ENCODE data around the gene ADAM33.

The ADAM33 gene

DNA sequence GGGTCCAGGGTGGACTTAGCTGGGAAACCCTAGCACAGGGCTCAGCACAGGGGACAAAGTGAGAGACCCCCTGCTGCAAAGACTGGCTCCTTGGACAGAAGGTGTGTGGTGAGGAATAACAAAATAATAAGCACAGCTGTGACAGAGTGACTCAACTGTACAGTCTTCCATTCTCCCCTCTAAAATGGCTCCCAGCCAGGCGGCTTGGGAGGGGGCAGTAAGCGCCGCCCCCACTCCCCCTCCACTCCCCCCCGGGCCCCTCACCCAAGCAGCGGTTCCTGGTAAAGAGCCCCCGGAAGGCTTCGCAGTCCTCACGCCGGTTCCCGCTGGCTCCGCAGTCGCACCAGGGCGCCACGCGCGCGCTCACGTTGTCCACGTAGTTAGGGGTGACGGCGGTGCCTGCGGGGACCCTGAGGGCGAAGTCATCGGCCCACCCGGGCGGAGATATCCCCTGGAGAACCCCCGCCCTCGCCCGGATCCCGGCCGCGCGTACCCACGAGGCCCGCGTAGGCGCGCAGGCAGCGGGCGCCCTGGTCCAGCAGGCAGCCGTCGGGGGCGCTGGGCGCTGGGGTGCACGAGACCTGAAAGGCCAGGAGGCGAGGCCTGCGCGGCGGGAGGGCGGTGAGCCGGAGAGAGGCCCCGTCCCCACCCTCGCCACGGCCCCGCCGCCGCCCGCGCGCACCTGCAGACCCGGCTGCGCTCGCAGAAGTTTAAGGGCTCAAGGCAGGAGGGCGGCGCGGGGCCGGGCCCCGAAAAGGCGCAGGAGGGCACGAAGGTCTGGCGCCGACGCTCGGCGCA lies 21.3 kb downstream of the ADAM33 start:
- Mint-ChIP-seq H3K27me3 (peaks cover 57% of the 10 kb centered on the region), H3K9me3 (no peaks in the 10 kb centered on the region), H3K36me3 (ENCODE audit: low read depth) (no peaks in the 10 kb centered on the region), H3K4me1 (ENCODE audit: low read depth) (peaks cover 17% of the 10 kb centered on the region), H3K4me3 (no peak overlapping the region), H3K27ac (no peak overlapping the region)
- intact Hi-C loops (cut with micrococcal nuclease), result no loop called here

DNA sequence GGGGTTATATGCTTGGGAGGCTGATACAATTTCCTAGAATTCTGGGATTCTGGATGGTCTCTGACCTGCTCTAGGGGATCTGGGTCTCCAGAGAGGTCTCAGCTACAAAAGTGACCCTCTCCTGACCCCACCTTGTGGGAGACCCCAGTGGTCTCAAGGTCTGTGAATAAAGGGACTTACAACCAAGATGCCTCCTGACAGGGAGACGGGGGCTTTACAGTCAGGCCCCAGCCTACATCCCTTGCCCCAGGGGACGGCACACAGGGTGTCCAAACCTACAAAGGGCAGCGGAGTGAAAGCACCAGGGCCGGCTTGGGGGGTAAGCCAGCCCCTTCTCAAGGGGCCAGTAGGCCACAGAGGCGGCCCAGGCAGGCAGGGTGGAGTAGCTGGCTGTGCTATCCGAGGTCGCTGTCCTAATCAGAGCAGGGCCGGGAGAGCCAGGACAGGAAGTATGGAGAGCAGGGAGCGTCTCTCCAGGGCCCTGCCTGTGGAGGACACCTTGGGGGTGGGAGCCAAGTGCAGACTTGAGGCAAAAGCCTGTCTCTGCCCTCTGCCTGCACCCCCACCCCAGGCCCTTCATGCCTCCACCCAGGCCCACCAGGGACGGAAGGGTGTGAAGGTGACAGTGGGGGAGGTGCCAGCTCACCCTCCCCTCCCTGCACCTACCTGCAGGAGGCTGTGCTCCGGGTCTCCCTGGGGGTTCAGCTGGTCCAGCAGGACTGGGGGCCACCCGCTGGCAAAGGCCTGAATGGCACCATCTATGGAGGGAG lies 22.1 kb downstream of the ADAM33 start:
- Mint-ChIP-seq H3K4me3 (no peak overlapping the region), H3K4me1 (ENCODE audit: low read depth) (peaks cover 17% of the 10 kb centered on the region), H3K27me3 (peaks cover 55% of the 10 kb centered on the region), H3K36me3 (ENCODE audit: low read depth) (no peaks in the 10 kb centered on the region), H3K27ac (no peak overlapping the region), H3K9me3 (no peaks in the 10 kb centered on the region)
- intact Hi-C loops (cut with micrococcal nuclease), result no loop called here

DNA sequence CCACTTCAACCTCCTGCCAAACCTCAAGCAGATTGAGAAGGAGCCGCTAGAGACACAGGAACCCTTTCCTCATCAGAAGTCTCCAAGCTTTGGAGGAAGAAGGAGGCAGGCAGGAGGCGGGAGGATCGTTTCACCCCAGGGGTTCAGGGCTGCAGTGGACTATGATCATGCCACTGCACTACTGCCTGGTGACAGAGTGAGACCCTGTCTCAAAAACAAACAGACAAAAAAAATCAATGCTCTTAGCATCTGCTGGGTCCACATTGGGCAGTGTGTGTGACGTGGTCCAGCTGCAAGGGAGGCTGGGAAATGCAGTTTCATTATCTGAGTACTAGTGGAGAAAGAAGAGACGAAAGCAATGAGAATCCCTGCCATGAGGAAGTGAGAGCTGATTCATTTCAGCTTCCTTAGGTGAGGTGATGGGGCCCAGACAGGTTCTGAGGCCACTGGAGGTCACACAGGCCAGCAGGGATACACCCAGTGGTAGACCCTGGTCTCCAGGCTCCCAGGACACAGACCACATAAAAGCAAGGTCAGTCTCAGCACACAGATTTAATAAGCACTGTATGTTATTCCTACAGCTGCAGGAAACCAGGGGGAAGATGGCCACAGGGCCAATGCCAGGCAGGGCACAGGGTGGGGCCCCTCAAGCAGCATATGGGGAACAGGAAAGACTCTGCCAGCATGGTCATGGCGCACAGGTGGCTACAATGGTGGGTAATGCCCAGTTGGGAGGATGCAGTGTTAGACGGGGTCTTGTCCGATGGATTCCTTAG lies 22.9 kb downstream of the ADAM33 start:
- H3K4me3 Mint-ChIP-seq, result no peak overlapping the region
- no peaks in the 10 kb centered on the region for H3K36me3 Mint-ChIP-seq (ENCODE audit: low read depth)
- H3K9me3 Mint-ChIP-seq, result no peaks in the 10 kb centered on the region
- H3K27me3 Mint-ChIP-seq, result peaks cover 48% of the 10 kb centered on the region
- peak overlapping the region; percentile 31 for H3K27ac Mint-ChIP-seq
- H3K4me1 Mint-ChIP-seq (ENCODE audit: low read depth), result peaks cover 18% of the 10 kb centered on the region
- intact Hi-C loops (cut with micrococcal nuclease), result no loop called here

DNA sequence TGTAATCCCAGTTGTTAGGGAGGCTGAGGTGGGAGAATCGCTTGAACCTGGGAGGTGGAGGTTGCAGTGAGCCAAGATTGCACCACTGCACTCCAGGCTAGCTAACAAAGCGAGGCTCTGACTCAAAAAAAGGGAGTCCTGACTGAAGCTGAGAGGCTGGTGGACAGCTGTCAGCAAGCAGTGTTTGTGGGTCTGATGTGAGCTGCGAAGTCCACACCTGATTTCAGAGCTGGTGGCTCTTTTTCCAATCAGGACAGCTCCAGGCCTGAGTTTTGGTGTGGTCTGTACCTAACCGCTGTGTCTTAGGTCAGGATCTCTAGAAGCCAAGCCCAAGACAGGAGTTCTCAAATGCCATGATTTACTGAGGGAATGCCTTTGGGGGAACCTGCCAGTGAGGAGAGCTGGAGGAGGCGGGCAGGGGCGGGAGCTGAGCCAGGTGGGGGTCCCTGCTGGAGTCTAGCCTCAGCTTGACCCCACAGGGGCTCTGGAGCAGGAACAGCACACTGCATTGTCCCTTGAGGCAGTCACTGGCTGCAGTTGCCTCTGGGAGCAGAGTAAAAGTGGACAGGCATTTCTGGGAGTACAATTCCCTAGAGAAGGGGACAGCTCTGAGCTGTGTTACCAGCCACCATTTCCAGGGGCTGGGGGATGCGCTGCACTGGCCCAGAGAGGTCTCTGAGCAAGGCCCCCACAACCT lies 23.6 kb downstream of the ADAM33 start:
- Mint-ChIP-seq H3K9me3 (no peaks in the 10 kb centered on the region), H3K27me3 (peaks cover 43% of the 10 kb centered on the region), H3K27ac (no peak overlapping the region), H3K4me1 (ENCODE audit: low read depth) (peaks cover 26% of the 10 kb centered on the region), H3K36me3 (ENCODE audit: low read depth) (no peaks in the 10 kb centered on the region), H3K4me3 (no peak overlapping the region)
- intact Hi-C loops (cut with micrococcal nuclease), result no loop called here

DNA sequence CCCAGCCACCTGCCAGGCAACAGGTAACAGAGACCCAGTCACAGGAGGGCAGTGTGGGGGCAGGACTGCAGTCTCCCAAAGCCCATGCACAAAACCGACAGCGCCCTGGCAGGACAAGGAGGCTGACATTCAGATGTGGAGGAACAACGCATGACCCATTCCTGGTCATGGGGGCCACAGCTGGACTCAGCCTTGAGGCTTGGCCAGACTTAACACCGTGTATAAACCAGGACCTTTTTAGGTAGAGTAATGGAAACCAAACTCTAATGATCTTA lies 26.7 kb downstream of the ADAM33 start:
- H3K9me3 Mint-ChIP-seq, result no peaks in the 10 kb centered on the region
- H3K36me3 Mint-ChIP-seq (ENCODE audit: low read depth), result peaks cover 13% of the 10 kb centered on the region
- intact Hi-C loops (cut with micrococcal nuclease), result no loop called here
- peaks cover 46% of the 10 kb centered on the region for H3K4me1 Mint-ChIP-seq (ENCODE audit: low read depth)
- no peak overlapping the region for H3K4me3 Mint-ChIP-seq
- peaks cover 15% of the 10 kb centered on the region for H3K27me3 Mint-ChIP-seq
- H3K27ac Mint-ChIP-seq, result no peak overlapping the region

DNA sequence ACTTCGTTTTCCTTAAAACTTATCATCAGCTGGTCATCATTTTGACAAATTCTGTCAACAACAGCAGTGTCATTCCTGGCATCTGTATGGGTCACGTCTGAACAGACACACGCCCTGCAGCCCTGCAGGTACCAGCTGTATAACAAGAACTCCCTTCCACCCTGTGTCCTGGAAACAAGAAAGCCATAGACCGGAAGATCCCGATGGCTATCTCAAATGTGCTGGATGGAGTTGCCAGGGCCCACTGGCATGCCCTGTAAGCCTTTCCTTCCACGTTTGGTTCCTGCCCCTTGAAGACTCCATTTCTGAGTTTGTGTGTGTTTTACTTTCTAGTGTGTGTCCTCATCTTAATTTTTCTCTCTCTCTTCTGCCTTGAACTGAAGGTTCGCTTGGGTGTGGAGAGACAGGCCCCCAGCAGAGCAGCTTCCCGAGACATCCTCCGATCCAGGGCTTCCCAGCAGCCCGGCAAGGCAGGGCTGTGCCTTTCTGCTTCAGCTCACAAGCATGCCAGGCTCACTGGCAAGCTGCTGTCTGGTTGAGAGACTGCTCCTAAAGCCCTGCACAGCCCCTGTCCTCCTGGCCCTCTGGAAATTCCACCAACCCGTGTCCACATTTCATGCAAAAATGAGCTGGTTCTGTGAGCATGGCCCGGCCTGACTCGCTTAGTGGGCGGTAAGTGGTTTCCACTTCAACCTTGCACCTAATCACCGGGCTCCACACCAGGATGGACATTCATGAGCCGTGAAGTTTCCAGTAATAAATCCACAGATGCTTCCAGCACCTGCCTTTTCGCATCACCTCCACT lies 27.3 kb downstream of the ADAM33 start:
- H3K27me3 Mint-ChIP-seq, result peaks cover 10% of the 10 kb centered on the region
- peaks cover 42% of the 10 kb centered on the region for H3K4me1 Mint-ChIP-seq (ENCODE audit: low read depth)
- H3K27ac Mint-ChIP-seq, result peak overlapping the region; percentile 26
- intact Hi-C loops (cut with micrococcal nuclease), result no loop called here
- H3K9me3 Mint-ChIP-seq, result no peaks in the 10 kb centered on the region
- no peak overlapping the region for H3K4me3 Mint-ChIP-seq
- peaks cover 18% of the 10 kb centered on the region for H3K36me3 Mint-ChIP-seq (ENCODE audit: low read depth)

DNA sequence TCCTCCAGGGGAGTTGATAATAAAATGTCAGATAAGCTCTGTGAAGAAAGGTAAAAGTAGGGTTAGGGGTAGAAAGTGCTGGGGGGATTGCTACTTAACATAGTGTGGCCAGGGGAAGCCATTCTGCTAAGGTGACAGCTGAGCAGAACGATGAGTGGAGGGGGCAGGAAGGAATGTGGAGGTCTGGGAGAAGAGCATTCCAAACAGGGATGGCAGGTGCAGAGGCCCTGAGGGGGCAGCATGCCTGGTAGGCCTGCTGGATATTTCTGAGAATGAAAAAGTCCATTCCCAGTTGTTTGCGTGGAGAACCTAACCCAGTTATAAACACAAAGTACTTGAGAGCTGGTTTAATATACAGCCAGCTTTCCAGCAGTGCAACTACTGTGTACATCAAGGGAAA lies 27.9 kb downstream of the ADAM33 start:
- Mint-ChIP-seq H3K9me3 (no peaks in the 10 kb centered on the region), H3K4me1 (ENCODE audit: low read depth) (peaks cover 36% of the 10 kb centered on the region), H3K27ac (peak overlapping the region; percentile 51), H3K36me3 (ENCODE audit: low read depth) (peaks cover 24% of the 10 kb centered on the region), H3K4me3 (no peak overlapping the region), H3K27me3 (peaks cover 4% of the 10 kb centered on the region)
- intact Hi-C loops (cut with micrococcal nuclease), result no loop called here

DNA sequence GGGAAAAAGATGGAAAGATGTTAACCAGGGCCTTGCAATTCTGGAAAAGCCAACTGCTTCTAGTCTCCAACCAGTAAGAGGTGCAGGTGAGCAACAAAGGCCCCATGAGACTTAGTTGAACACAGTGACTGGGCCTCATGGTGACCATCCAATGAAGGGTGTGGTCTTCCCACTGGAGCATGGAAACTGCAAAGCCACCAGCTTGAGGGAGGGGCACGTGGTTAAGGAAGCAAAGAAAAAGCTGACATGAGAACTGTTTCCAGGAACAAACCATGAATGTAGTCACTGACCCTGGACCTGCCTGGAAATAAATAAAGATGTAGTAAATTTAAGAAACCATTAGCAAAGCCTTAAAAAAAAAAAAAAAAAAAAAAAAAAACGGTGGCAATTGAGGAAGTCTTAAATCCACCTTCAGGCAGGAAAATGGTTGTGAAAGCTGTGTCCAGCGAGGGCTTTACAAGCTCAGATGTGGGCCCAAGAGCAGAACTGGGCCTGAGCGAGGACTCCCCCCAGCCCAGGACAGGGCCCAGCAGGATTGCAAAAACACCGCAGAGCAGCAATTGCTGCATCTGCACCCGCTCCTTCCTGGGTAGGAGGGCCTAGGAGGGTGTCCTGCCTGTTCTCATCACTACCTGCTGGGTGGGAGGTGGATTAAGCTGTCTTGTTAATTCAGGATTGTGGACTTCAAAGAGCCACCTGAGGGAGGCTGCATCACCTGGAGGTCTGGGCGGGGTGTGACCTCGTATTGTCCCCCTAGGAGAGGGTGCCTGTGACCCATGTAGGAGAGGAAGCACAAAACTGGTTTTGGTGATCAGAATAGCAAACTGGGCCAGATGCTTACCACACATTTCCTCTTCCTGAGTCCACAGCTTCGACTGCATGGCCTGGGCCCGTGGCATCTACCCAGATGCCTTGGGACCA lies 28.9 kb downstream of the ADAM33 start:
- Mint-ChIP-seq H3K9me3 (no peaks in the 10 kb centered on the region), H3K27me3 (peaks cover 4% of the 10 kb centered on the region), H3K4me1 (ENCODE audit: low read depth) (peaks cover 29% of the 10 kb centered on the region), H3K4me3 (no peak overlapping the region), H3K27ac (peak overlapping the region; percentile 51), H3K36me3 (ENCODE audit: low read depth) (peaks cover 34% of the 10 kb centered on the region)
- intact Hi-C loops (cut with micrococcal nuclease), result no loop called here

DNA sequence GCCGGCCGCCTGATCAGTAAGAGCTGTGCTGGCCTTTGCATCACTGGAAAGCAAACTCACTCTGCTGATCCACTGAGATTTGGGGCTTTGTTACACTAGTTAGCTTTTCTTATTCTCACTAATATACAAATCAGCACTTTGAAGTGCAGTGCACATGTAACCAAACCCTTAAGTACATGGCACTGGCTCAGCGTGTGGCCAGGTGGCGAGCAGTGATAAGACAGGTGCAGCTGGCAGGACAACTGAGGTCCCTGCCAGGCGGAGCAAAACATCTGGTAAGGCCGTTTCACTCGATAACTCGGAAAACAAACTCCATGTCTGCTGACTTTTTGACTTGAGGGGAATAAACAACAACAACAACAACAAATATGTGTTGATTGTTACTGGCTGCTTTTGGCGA lies 29.6 kb downstream of the ADAM33 start:
- H3K27me3 Mint-ChIP-seq, result peaks cover 1% of the 10 kb centered on the region
- H3K36me3 Mint-ChIP-seq (ENCODE audit: low read depth), result peaks cover 41% of the 10 kb centered on the region
- H3K4me1 Mint-ChIP-seq (ENCODE audit: low read depth), result peaks cover 29% of the 10 kb centered on the region
- peak overlapping the region; percentile 51 for H3K27ac Mint-ChIP-seq
- H3K4me3 Mint-ChIP-seq, result no peak overlapping the region
- H3K9me3 Mint-ChIP-seq, result no peaks in the 10 kb centered on the region
- intact Hi-C loops (cut with micrococcal nuclease), result no loop called here

DNA sequence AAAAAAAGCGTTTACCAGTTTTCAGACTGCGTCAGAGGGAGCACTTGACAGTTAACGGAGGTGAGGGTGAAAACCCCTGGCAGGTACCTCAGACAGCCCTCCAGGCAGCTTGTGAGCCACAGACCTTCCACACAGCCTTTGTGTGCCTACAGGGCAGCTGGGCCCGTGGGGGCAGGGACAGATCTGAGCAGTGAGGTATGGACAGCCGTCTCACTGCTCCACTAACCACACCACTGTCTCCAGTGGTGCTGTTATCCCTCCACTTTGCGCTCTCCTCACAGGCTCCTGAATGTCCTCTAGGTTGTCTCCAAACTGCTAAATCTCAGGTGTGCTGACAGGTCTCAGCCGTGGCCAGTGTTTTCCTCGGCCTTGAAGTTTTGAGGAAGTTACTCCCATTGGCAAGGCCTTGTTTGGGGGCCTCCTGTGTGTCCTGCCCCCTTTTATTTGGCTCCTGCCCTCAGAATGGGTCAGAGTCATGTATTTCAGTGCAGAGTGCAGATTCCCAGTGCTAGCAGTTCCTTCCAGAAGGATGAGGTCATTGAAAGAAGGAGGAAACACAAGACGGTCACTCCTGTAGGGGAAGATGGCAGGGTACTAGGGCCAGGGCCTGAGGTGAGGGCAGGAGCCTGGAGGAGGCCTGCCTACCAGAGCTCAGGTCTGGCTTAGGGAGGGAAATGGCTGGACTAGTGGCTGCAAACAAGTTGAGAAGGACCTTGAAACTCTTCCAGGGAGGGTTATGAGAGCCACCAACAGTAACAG lies 30.4 kb downstream of the ADAM33 start:
- intact Hi-C loops (cut with micrococcal nuclease), result no loop called here
- H3K4me1 Mint-ChIP-seq (ENCODE audit: low read depth), result peaks cover 29% of the 10 kb centered on the region
- H3K36me3 Mint-ChIP-seq (ENCODE audit: low read depth), result peaks cover 49% of the 10 kb centered on the region
- peak overlapping the region; percentile 79 for H3K27ac Mint-ChIP-seq
- no peak overlapping the region for H3K4me3 Mint-ChIP-seq
- H3K9me3 Mint-ChIP-seq, result no peaks in the 10 kb centered on the region
- H3K27me3 Mint-ChIP-seq, result no peaks in the 10 kb centered on the region

DNA sequence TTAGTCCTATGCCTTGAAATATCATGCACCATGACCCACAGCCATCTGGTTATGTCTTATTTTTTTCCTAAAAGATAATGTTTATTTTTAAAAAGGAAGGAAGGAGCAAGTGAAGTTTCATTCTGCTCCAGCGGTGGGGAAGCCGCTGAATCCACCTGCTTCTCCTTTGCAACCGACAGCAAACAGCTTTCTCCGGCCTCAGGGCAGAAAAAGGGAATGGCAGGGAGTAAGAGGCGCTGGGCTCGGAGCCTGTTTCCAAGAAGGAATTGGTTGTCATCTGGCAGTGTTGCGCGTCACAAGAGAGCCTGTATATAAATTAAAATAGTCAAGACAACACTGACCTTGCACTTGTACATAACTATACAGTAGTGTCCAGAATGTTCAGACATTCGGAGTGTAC lies 32.9 kb downstream of the ADAM33 start:
- intact Hi-C loops (cut with micrococcal nuclease), result no loop called here
- Mint-ChIP-seq H3K27ac (no peak overlapping the region), H3K4me3 (no peak overlapping the region), H3K4me1 (ENCODE audit: low read depth) (peaks cover 29% of the 10 kb centered on the region), H3K9me3 (no peaks in the 10 kb centered on the region), H3K27me3 (no peaks in the 10 kb centered on the region), H3K36me3 (ENCODE audit: low read depth) (peaks cover 72% of the 10 kb centered on the region)

DNA sequence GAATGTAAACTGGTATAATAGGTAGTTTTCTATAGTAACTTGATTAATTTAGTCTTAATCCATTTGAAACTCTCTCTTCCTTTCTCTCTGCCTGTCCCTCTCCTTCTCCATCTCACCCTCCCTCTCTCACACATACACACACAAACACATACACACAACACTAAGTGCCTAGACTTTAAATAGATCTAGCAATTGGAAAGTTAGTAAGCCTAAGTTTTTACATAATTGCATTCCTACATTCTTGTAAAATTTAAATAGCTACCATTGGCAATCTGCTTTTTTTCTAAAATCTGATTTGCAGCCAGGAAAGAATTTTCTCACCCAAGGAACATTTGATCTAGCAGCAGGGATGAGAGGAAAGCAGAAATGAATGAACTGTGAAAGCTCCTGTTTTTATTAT lies 34.3 kb downstream of the ADAM33 start:
- Mint-ChIP-seq H3K27me3 (no peaks in the 10 kb centered on the region), H3K36me3 (ENCODE audit: low read depth) (peaks cover 86% of the 10 kb centered on the region), H3K27ac (no peak overlapping the region), H3K9me3 (no peaks in the 10 kb centered on the region), H3K4me3 (no peak overlapping the region), H3K4me1 (ENCODE audit: low read depth) (peaks cover 14% of the 10 kb centered on the region)
- intact Hi-C loops (cut with micrococcal nuclease), result no loop called here

Data from dendritic cell treated with granulocyte-macrophage colony-stimulating factor and Interleukin-4, amounts not matched to agents 40 ng/mL and 50 ng/mL, for 4 days (primary cell).